Activated CD8-positive, alpha-beta memory T cell treated with anti-CD3 and anti-CD28 coated beads, Interleukin-2, amount 50 U/mL, for 24 hours (primary cell): Measurements from ENCODE around the gene RAB14.
"Not testable (repeated sequence)": the region's sequence is repeated elsewhere in the genome, so short reads cannot be mapped to it uniquely, and the experiment has no call there.

Source experiments
- DNase-seq: peaks from one replicate; pipeline ENCODE4 v3.0.0-alpha.2; 2020; ENCODE audit errors: extremely low read depth

The RAB14 gene

GRCh38 chr9:121156263-121156731, 45.4 kb downstream of the RAB14 start:
- DNase-seq = no peak

GRCh38 chr9:121154782-121155181, 46.9 kb downstream of the RAB14 start:
- no peak for DNase-seq

- DNase-seq = no peak
Observed at GRCh38 chr9:121153642-121154041, 48.0 kb downstream of the RAB14 start.

GRCh38 chr9:121150188-121150587, 51.5 kb downstream of the RAB14 start:
- DNase-seq = no peak

- no peak for DNase-seq
Observed at GRCh38 chr9:121144482-121144881, 57.2 kb downstream of the RAB14 start.

GRCh38 chr9:121143771-121144170, 57.9 kb downstream of the RAB14 start:
- no peak for DNase-seq

GRCh38 chr9:121141706-121142105, 60.0 kb downstream of the RAB14 start:
- no peak for DNase-seq

GRCh38 chr9:121141306-121141705, 60.4 kb downstream of the RAB14 start:
- DNase-seq = no peak

GRCh38 chr9:121140162-121140561, 61.5 kb downstream of the RAB14 start:
- DNase-seq = no peak

GRCh38 chr9:121138973-121139372, 62.7 kb downstream of the RAB14 start:
- no peak for DNase-seq

- no peak for DNase-seq
Observed at GRCh38 chr9:121138561-121138960, 63.1 kb downstream of the RAB14 start.

- no peak for DNase-seq
Observed at GRCh38 chr9:121135642-121136041, 66.0 kb downstream of the RAB14 start.

- DNase-seq = no peak
Observed at GRCh38 chr9:121133104-121133816, 68.4 kb downstream of the RAB14 start.

GRCh38 chr9:121129384-121129783, 72.3 kb downstream of the RAB14 start:
- not testable (repeated sequence) for DNase-seq
